Right lobe of liver (tissue), 6 donors: ENCODE results near the gene CCSER1. TPM values are rescaled to one million over a fixed set of nuclear protein-coding genes. Genes with fewer than 3 reads are reported as not detected.
"Not testable (repeated sequence)": the region's sequence is repeated elsewhere in the genome, so short reads cannot be mapped to it uniquely, and the experiment has no call there.

Source experiments
- ATAC-seq, 4 donors: fragments of 200-7000 bp; cut with Tn5 transposase; one replicate each; pipeline ENCODE4 v1.9.1; 2020; ENCODE audit warnings: mild to moderate bottlenecking in 4 of 4, moderate library complexity in 4 of 4
- DNase-seq, 3 donors: peaks; one replicate each; pipeline ENCODE4 v3.0.0-alpha.2; 2020
- H3K27ac ChIP-seq, 3 donors: fragments of 200-600 bp; one replicate each; pipeline ENCODE4 v1.8.0; 2022
- H3K27me3 ChIP-seq, 2 donors: fragments of 200-600 bp; one replicate each; pipeline ENCODE4 v1.8.0; 2022
- H3K36me3 ChIP-seq, 4 donors: fragments of 200-600 bp; sonication (generic) in 1 of 4; one replicate each; pipeline versions ENCODE4 v1.5.1 to v1.8.0; 2017 to 2022; ENCODE audit warnings: control low read depth in 1 of 4
- H3K4me1 ChIP-seq, 4 donors: fragments of 200-600 bp; sonication (generic) in 1 of 4; one replicate each; pipeline versions ENCODE4 v1.5.1 to v1.8.0; 2017 to 2022; ENCODE audit warnings: control low read depth in 1 of 4
- H3K4me3 ChIP-seq, 3 donors: fragments of 200-600 bp; one replicate each; pipeline ENCODE4 v1.8.0; 2022
- H3K9me3 ChIP-seq, 4 donors: fragments of 200-600 bp; sonication (generic) in 1 of 4; one replicate each; pipeline versions ENCODE4 v1.5.1 to v1.8.0; 2017 to 2022; ENCODE audit warnings: control low read depth in 1 of 4
- POLR2A ChIP-seq: fragments of 450-650 bp; IDR thresholded peaks from one replicate; pipeline ENCODE4 v1.6.1; 2017; ENCODE audit warnings: antibody characterized with exemption, mild to moderate bottlenecking
- WGBS: methylation state at CpG from one replicate; pipeline ENCODE4 v1.1.6; 2018; ENCODE audit warnings: low coverage, low lambda C conversion rate; ENCODE audit not compliant: insufficient coverage; ENCODE audit errors: missing lambda C conversion rate; 5-methylcytosine and 5-hydroxymethylcytosine counted together
- intact Hi-C, 2 donors: fragments of 100-400 bp; cut with DNase I; formaldehyde crosslinking; loops; one replicate each; pipeline versions ENCODE4 v1.11.2 to v1.14.1; 2022
- total RNA-seq, 6 experiments: library from RNA; depleted of rRNA in 2 of 6; stranded (reverse); fragments of >200 nt in 2 of 6; fragmentation: NEBNext Ultra II Directional in 3 of 6; extraction: Animal tissue kit (Norgen Biotek cat#: 25700) in 3 of 6; gene quantifications; one replicate each; pipeline versions ENCODE4 v1.1.0 to v1.2.4, GENCODE V29; 2016 to 2023
- TF ChIP-seq, protein P1 (sequence below), 4 donors: fragments of 200-600 bp in 3 of 4; fragments of 450-650 bp in 1 of 4; IDR thresholded peaks; one replicate each; pipeline versions ENCODE4 v1.5.1 to v1.8.0; 2016 to 2022; ENCODE audit warnings: antibody characterized with exemption in 4 of 4, mild to moderate bottlenecking in 2 of 4
- donor health status: DM: no; HTN: yes; CAD: no.
- donor health status: DM: no; HTN: no; CAD: no.
- donor health status: DM: no; HTN: no; CAD: no.
- donor health status: DM: no; HTN: yes; CAD: no.
- donor health status: DM: no; HTN: yes; CAD: no.

Gene CCSER1
- total RNA-seq, 6 experiments from 2014 or later, result 0.15 to 1.00 (median 0.65) TPM

DNA sequence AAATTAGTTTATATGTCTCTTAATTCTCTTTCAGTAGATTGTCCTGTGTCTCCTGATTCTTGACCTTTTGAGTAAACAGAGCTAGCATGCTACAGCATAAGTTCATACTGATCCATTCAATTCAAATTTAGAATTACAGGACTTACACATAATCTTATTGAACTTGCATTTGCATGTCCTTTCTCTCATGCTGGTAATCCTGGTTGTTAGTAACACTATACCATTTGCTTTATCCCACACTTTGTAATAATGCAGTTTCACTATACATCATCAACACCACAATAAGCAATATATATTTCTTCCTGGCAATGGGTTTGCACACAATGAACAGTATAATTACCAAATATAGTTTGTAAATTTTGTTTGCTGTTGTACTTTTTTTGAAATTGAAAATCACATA is 1239.4 kb downstream of the CCSER1 start:
- Histone ChIP-seq H3K9me3 (no peaks in the 10 kb centered on the region), H3K27ac (no peak overlapping the region), H3K27me3 (no peaks in the 10 kb centered on the region), H3K4me3 (no peak overlapping the region), H3K36me3 (no peaks in the 10 kb centered on the region), H3K4me1 (no peaks in the 10 kb centered on the region)
- ATAC-seq, result no peak
- DNase-seq, result no peak
- no peak for TF ChIP-seq POLR2A
- TF ChIP-seq, protein P1, sequence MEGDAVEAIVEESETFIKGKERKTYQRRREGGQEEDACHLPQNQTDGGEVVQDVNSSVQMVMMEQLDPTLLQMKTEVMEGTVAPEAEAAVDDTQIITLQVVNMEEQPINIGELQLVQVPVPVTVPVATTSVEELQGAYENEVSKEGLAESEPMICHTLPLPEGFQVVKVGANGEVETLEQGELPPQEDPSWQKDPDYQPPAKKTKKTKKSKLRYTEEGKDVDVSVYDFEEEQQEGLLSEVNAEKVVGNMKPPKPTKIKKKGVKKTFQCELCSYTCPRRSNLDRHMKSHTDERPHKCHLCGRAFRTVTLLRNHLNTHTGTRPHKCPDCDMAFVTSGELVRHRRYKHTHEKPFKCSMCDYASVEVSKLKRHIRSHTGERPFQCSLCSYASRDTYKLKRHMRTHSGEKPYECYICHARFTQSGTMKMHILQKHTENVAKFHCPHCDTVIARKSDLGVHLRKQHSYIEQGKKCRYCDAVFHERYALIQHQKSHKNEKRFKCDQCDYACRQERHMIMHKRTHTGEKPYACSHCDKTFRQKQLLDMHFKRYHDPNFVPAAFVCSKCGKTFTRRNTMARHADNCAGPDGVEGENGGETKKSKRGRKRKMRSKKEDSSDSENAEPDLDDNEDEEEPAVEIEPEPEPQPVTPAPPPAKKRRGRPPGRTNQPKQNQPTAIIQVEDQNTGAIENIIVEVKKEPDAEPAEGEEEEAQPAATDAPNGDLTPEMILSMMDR (IDR thresholded peaks at IDR 0.05), result no peak
- intact Hi-C loops, result no loop called here

- TF ChIP-seq, protein P1 (IDR thresholded peaks at IDR 0.05), result no peak
- no peak for TF ChIP-seq POLR2A
- H3K36me3 ChIP-seq, result no peaks in the 10 kb centered on the region
- intact Hi-C loops, result no loop called here
- 41% methylated on average over 3 of the region's 3 CpGs for WGBS
- H3K4me3 ChIP-seq, result no peak overlapping the region
- no peaks in the 10 kb centered on the region for H3K4me1 ChIP-seq
- no peaks in the 10 kb centered on the region for H3K9me3 ChIP-seq
- DNase-seq (no peak), ATAC-seq (no peak)
- H3K27ac ChIP-seq, result no peak overlapping the region
- no peaks in the 10 kb centered on the region for H3K27me3 ChIP-seq
Measured at GRCh38 chr4:91369116-91369515, 1241.9 kb downstream of the CCSER1 start.

DNA sequence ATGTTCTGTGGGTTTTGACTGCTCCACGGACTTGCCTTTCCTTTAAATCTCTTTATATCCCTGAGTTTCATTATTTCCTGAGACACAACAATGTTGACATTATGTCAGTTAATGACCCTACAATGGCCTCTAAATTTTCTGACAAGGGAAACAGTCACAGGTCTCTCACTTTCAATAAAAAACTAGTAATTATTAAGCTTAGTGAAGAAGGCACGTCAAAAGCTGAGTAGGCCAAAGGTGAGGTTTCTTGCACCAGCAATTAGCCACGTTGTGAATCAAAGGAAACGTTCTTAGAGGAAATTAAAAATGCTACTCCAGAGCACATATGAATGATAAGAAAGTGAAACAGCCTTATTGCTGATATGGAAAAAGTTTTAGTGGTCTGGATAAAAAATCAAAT is 1246.4 kb downstream of the CCSER1 start:
- no peaks in the 10 kb centered on the region for H3K36me3 ChIP-seq
- no peaks in the 10 kb centered on the region for H3K9me3 ChIP-seq
- DNase-seq, result no peak
- intact Hi-C loops, result no loop called here
- no peak overlapping the region for H3K27ac ChIP-seq
- ATAC-seq, result no peak
- no peaks in the 10 kb centered on the region for H3K4me1 ChIP-seq
- no peaks in the 10 kb centered on the region for H3K27me3 ChIP-seq
- TF ChIP-seq, protein P1 (IDR thresholded peaks at IDR 0.05), result no peak
- no peak for TF ChIP-seq POLR2A
- 17% methylated on average over 4 of the region's 4 CpGs for WGBS
- no peak overlapping the region for H3K4me3 ChIP-seq

- H3K27ac ChIP-seq, intact Hi-C loops, H3K36me3 ChIP-seq, H3K9me3 ChIP-seq, ATAC-seq, DNase-seq, H3K4me3 ChIP-seq, H3K27me3 ChIP-seq, H3K4me1 ChIP-seq: not testable (repeated sequence)
- WGBS, result 53% methylated on average over 7 of the region's 7 CpGs
Measured at GRCh38 chr4:91405431-91405830, 1278.2 kb downstream of the CCSER1 start.

- no peak overlapping the region for H3K4me3 ChIP-seq
- WGBS, result 82% methylated on average over 1 of the region's 1 CpG
- H3K27me3 ChIP-seq, result no peaks in the 10 kb centered on the region
- H3K36me3 ChIP-seq, result no peaks in the 10 kb centered on the region
- no peak for ATAC-seq
- TF ChIP-seq POLR2A, result no peak
- TF ChIP-seq, protein P1 (IDR thresholded peaks at IDR 0.05), result no peak
- intact Hi-C loops, result no loop called here
- H3K27ac ChIP-seq, result no peak overlapping the region
- H3K4me1 ChIP-seq, result no peaks in the 10 kb centered on the region
- no peak for DNase-seq
- no peaks in the 10 kb centered on the region for H3K9me3 ChIP-seq
Measured at GRCh38 chr4:91422011-91422410, 1294.8 kb downstream of the CCSER1 start.
